Testis (tissue), 2 donors: ENCODE measurements around the gene ZGPAT.

Source experiments
- CTCF ChIP-seq, 3 experiments: fragments of 450-650 bp in 2 of 3; fragments of 200-600 bp in 1 of 3; sonication (generic) in 1 of 3; IDR thresholded peaks; one replicate each; pipeline ENCODE4 v1.5.1; 2016 to 2019; ENCODE audit warnings: antibody characterized with exemption in 3 of 3, mild to moderate bottlenecking in 2 of 3, moderate library complexity in 1 of 3
- POLR2A ChIP-seq: fragments of 450-650 bp; IDR thresholded peaks from one replicate; pipeline ENCODE4 v1.6.1; 2017; ENCODE audit warnings: antibody characterized with exemption, mild to moderate bottlenecking, moderate library complexity

GRCh38 chr20:63678071-63678470, 29.8 kb upstream of the ZGPAT start:
- TF ChIP-seq POLR2A, result no peak
- TF ChIP-seq CTCF (IDR thresholded peaks at IDR 0.05), result no peak
